ENCODE measurements around the gene PCDHA12.
"Not testable (repeated sequence)": the region's sequence is repeated elsewhere in the genome, so short reads cannot be mapped to it uniquely, and the experiment has no call there.

The PCDHA12 gene

DNA sequence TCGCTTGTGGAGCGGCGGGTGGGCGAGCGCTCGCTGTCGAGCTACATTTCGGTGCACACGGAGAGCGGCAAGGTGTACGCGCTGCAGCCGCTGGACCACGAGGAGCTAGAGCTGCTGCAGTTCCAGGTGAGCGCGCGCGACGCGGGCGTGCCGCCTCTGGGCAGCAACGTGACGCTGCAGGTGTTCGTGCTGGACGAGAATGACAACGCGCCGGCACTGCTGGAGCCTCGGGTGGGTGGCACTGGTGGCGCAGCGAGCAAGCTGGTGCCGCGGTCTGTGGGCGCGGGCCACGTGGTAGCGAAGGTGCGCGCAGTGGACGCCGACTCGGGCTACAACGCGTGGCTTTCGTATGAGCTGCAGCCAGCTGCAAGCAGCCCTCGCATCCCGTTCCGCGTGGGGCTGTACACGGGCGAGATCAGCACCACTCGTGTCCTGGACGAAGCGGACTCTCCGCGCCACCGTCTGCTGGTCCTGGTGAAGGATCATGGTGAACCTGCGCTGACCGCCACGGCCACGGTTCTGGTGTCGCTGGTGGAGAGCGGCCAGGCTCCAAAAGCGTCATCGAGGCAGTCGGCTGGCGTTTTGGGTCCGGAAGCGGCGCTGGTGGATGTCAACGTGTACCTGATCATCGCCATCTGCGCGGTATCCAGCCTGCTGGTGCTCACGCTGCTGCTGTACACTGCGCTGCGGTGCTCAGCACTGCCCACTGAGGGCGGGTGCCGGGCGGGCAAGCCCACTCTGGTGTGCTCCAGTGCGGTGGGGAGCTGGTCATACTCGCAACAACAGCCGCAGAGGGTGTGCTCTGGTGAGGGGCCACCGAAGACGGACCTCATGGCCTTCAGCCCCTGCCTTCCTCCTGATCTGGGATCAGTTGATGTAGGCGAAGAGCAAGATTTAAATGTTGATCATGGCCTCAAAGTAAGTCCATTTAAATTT is 32.0 kb upstream of the PCDHA12 start:
- H3K4me3 ChIP-seq (ENCODE audit: insufficient read depth, low read depth, low read length, poor library complexity, severe bottlenecking) = no peak overlapping the region

DNA sequence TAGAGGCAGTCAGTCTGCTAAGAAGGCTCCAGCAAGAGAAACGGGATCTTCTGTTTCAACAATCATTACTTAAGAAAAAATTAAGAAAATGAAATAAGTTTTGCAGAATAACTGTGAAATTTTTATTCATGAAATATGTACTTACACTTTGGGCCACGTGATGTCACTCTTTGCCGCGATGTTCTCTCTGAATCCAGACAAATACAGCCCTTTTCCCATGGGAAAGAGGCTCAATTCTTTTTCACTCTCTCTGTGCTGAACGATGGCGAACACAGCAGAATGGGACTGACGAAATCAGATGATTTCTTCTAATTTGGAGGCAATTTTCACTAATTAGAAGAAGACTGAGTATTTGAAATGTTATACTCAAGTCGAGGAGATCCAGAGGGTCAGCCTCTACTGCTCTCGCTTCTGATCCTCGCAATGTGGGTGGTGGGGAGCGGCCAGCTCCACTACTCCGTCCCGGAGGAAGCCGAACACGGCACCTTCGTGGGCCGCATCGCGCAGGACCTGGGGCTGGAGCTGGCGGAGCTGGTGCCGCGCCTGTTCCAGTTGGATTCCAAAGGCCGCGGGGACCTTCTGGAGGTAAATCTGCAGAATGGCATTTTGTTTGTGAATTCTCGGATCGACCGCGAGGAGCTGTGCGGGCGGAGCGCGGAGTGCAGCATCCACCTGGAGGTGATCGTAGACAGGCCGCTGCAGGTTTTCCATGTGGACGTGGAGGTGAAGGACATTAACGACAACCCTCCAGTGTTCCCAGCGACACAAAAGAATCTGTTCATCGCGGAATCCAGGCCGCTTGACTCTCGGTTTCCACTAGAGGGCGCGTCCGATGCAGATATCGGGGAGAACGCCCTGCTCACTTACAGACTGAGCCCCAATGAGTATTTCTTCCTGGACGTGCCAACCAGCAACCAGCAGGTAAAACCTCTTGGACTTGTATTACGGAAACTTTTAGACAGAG is 26.7 kb upstream of the PCDHA12 start, which contains the start of gene PCDHA9:
PCDHA9 (plus strand) TSS at position 244 of the 964 bp plus-strand sequence; CDS start at position 358, 114 bp downstream.
- DNase-seq; H3K27ac ChIP-seq (ENCODE audit: insufficient read depth, low read length, poor library complexity, severe bottlenecking); H3K9me3 ChIP-seq (ENCODE audit: control insufficient read depth, low read length); H3K4me3 ChIP-seq (ENCODE audit: insufficient read depth, low read depth, low read length, poor library complexity, severe bottlenecking); H3K4me1 ChIP-seq (ENCODE audit: control insufficient read depth, insufficient read depth, low read length, poor library complexity, severe bottlenecking); H3K36me3 ChIP-seq (ENCODE audit: control insufficient read depth, insufficient read depth, low read length); H3K27me3 ChIP-seq (replicated peaks; ENCODE audit: control insufficient read depth, insufficient read depth, low read length, poor library complexity, severe bottlenecking): not testable (repeated sequence)

More for the DNA sequence above, 32.0 kb upstream of the PCDHA12 start:
- Histone ChIP-seq H3K9me3 (ENCODE audit: control insufficient read depth, low read length) (no peaks in the 10 kb centered on the region), H3K4me1 (ENCODE audit: control insufficient read depth, insufficient read depth, low read length, poor library complexity, severe bottlenecking) (no peaks in the 10 kb centered on the region), H3K27me3 (replicated peaks; ENCODE audit: control insufficient read depth, insufficient read depth, low read length, poor library complexity, severe bottlenecking) (no peaks in the 10 kb centered on the region), H3K36me3 (ENCODE audit: control insufficient read depth, insufficient read depth, low read length) (no peaks in the 10 kb centered on the region), H3K27ac (ENCODE audit: insufficient read depth, low read length, poor library complexity, severe bottlenecking) (no peak overlapping the region)
- no peak for DNase-seq

DNA sequence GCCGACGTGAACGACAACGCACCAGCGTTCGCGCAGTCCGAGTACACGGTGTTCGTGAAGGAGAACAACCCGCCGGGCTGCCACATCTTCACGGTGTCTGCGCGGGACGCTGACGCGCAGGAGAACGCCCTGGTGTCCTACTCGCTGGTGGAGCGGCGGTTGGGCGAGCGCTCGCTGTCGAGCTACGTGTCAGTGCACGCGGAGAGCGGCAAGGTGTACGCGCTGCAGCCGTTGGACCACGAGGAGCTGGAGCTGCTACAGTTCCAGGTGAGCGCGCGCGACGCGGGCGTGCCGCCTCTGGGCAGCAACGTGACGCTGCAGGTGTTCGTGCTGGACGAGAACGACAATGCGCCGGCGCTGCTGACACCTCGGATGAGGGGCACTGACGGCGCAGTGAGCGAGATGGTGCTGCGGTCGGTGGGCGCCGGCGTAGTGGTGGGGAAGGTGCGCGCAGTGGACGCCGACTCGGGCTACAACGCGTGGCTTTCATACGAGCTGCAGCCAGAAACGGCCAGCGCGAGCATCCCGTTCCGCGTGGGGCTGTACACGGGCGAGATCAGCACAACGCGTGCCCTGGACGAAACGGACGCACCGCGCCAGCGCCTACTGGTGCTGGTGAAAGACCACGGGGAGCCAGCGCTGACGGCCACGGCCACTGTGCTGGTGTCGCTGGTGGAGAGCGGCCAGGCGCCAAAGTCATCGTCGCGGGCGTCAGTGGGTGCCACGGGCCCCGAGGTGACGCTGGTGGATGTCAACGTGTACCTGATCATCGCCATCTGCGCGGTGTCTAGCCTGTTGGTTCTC is 25.1 kb upstream of the PCDHA12 start:
- H3K4me1 ChIP-seq (ENCODE audit: control insufficient read depth, insufficient read depth, low read length, poor library complexity, severe bottlenecking); H3K27ac ChIP-seq (ENCODE audit: insufficient read depth, low read length, poor library complexity, severe bottlenecking); DNase-seq; H3K9me3 ChIP-seq (ENCODE audit: control insufficient read depth, low read length); H3K4me3 ChIP-seq (ENCODE audit: insufficient read depth, low read depth, low read length, poor library complexity, severe bottlenecking); H3K36me3 ChIP-seq (ENCODE audit: control insufficient read depth, insufficient read depth, low read length); H3K27me3 ChIP-seq (replicated peaks; ENCODE audit: control insufficient read depth, insufficient read depth, low read length, poor library complexity, severe bottlenecking): not testable (repeated sequence)

DNA sequence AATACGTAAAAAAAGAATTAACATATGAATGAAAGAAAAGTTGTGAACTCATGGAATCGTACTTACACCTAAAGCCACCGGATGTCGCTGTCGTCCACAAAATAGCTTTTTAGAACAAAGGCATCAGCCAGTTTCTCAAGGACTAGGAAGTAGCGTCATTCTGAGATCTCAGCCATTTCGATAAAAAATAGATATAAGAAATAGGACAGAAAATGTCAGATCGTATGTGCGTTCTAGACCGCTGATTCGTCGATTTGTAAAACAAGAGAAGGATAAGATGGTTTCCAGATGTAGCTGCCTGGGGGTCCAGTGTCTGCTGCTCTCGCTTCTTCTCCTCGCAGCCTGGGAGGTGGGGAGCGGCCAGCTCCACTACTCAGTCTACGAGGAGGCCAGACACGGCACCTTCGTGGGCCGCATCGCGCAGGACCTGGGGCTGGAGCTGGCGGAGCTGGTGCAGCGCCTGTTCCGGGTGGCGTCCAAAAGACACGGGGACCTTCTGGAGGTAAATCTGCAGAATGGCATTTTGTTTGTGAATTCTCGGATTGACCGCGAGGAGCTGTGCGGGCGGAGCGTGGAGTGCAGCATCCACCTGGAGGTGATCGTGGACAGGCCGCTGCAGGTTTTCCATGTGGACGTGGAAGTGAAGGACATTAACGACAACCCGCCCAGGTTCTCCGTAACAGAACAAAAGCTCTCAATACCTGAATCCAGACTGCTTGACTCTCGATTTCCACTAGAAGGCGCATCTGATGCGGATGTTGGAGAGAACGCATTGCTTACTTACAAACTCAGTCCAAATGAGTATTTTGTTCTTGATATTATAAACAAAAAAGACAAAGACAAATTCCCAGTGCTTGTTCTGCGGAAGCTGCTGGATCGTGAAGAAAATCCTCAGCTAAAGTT is 19.1 kb upstream of the PCDHA12 start, which contains the start of gene PCDHA10:
PCDHA10 (plus strand) TSS at position 126 of the 903 bp plus-strand sequence; CDS start at position 278, 152 bp downstream.
- DNase-seq = no peak
- Histone ChIP-seq H3K4me3 (ENCODE audit: insufficient read depth, low read depth, low read length, poor library complexity, severe bottlenecking) (no peak within 1 kb of the TSS), H3K4me1 (ENCODE audit: control insufficient read depth, insufficient read depth, low read length, poor library complexity, severe bottlenecking) (no peaks in the 10 kb centered on the region), H3K36me3 (ENCODE audit: control insufficient read depth, insufficient read depth, low read length) (no peaks in the 10 kb centered on the region), H3K9me3 (ENCODE audit: control insufficient read depth, low read length) (no peaks in the 10 kb centered on the region), H3K27ac (ENCODE audit: insufficient read depth, low read length, poor library complexity, severe bottlenecking) (no peak within 1 kb of the TSS), H3K27me3 (replicated peaks; ENCODE audit: control insufficient read depth, insufficient read depth, low read length, poor library complexity, severe bottlenecking) (no peaks in the 10 kb centered on the region)

DNA sequence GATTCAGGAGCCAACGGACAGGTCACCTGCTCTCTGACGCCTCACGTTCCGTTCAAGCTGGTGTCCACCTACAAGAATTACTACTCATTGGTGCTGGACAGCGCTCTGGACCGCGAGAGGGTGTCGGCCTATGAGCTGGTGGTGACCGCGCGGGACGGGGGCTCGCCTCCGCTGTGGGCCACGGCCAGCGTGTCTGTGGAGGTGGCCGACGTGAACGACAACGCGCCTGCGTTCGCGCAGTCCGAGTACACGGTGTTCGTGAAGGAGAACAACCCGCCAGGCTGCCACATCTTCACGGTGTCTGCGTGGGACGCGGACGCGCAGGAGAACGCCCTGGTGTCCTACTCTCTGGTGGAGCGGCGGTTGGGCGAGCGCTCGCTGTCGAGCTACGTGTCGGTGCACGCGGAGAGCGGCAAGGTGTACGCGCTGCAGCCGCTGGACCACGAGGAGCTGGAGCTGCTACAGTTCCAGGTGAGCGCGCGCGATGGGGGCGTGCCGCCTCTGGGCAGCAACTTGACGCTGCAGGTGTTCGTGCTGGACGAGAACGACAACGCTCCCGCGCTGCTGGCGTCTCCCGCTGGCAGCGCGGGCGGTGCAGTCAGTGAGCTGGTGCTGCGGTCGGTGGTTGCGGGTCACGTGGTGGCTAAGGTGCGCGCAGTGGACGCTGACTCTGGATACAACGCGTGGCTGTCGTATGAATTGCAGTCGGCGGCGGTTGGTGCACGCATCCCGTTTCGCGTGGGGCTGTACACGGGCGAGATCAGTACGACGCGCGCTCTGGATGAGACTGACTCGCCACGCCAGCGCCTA is 17.7 kb upstream of the PCDHA12 start:
- DNase-seq = no peak
- Histone ChIP-seq H3K4me3 (ENCODE audit: insufficient read depth, low read depth, low read length, poor library complexity, severe bottlenecking) (no peak overlapping the region), H3K9me3 (ENCODE audit: control insufficient read depth, low read length) (no peaks in the 10 kb centered on the region)

DNA sequence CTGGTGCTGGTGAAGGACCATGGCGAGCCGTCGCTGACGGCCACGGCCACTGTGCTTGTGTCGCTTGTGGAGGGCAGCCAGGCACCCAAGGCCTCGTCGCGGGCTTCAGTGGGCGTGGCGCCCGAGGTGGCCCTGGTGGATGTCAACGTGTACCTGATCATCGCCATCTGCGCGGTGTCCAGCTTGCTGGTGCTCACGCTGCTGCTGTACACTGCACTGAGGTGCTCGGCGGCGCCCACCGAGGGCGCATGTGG is 17.2 kb upstream of the PCDHA12 start:
- no peak overlapping the region for H3K4me3 ChIP-seq (ENCODE audit: insufficient read depth, low read depth, low read length, poor library complexity, severe bottlenecking)
- H3K27ac ChIP-seq (ENCODE audit: insufficient read depth, low read length, poor library complexity, severe bottlenecking) = no peak overlapping the region
- no peaks in the 10 kb centered on the region for H3K4me1 ChIP-seq (ENCODE audit: control insufficient read depth, insufficient read depth, low read length, poor library complexity, severe bottlenecking)
- no peaks in the 10 kb centered on the region for H3K9me3 ChIP-seq (ENCODE audit: control insufficient read depth, low read length)
- no peaks in the 10 kb centered on the region for H3K36me3 ChIP-seq (ENCODE audit: control insufficient read depth, insufficient read depth, low read length)
- H3K27me3 ChIP-seq (replicated peaks; ENCODE audit: control insufficient read depth, insufficient read depth, low read length, poor library complexity, severe bottlenecking) = no peaks in the 10 kb centered on the region
- DNase-seq = no peak

More for the DNA sequence above, 17.7 kb upstream of the PCDHA12 start:
- H3K27ac ChIP-seq (ENCODE audit: insufficient read depth, low read length, poor library complexity, severe bottlenecking) = no peak overlapping the region
- H3K4me1 ChIP-seq (ENCODE audit: control insufficient read depth, insufficient read depth, low read length, poor library complexity, severe bottlenecking) = no peaks in the 10 kb centered on the region
- H3K36me3 ChIP-seq (ENCODE audit: control insufficient read depth, insufficient read depth, low read length) = no peaks in the 10 kb centered on the region
- H3K27me3 ChIP-seq (replicated peaks; ENCODE audit: control insufficient read depth, insufficient read depth, low read length, poor library complexity, severe bottlenecking) = no peaks in the 10 kb centered on the region

DNA sequence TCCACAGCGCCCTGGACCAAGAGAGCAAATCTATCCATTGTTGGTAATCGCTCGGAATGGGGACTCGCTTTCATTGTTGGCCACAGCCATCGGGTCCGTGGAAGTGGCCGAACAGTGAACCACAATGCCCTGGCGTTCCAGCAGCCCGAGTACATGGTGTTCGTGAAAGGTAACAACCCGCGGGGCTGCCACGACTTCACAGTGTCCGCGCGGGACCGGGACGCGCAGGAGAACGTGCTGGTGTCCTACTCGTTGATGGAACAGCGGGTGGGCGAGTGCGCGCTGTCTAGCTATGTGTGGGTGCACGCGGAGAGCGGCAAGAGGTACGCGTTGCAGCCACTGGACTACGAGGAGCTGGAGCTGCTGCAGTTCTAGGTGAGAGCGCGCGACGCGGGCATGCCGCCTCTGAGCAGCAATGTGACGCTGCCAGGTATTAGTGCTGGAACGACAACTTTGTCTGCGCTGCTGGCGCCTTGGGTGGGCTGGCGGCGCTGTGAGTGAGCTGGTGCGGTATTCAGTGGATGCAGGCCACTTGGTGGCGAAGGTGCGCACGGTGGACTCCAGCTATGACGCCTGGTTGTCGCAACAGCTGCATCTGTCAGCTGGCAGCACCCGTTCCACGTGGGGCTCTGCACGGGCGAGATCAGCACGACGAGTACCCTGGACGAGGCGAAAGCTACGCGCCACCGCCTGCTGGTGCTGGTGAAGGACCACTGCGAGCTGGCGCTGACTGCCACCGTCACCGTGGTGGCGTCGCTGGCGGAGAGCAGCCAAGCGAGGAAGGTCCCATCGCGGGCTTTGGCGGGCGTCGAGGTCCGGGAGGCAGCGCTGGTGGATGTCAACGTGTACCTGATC is 12.4 kb upstream of the PCDHA12 start:
- no peak overlapping the region for H3K4me3 ChIP-seq (ENCODE audit: insufficient read depth, low read depth, low read length, poor library complexity, severe bottlenecking)
- no peaks in the 10 kb centered on the region for H3K36me3 ChIP-seq (ENCODE audit: control insufficient read depth, insufficient read depth, low read length)
- no peak for DNase-seq
- H3K4me1 ChIP-seq (ENCODE audit: control insufficient read depth, insufficient read depth, low read length, poor library complexity, severe bottlenecking) = no peaks in the 10 kb centered on the region
- no peaks in the 10 kb centered on the region for H3K9me3 ChIP-seq (ENCODE audit: control insufficient read depth, low read length)
- no peak overlapping the region for H3K27ac ChIP-seq (ENCODE audit: insufficient read depth, low read length, poor library complexity, severe bottlenecking)
- H3K27me3 ChIP-seq (replicated peaks; ENCODE audit: control insufficient read depth, insufficient read depth, low read length, poor library complexity, severe bottlenecking) = no peaks in the 10 kb centered on the region
